Smooth muscle cell (in vitro differentiated cells): ENCODE results near the gene WDR93. TPM values are rescaled to one million over a fixed set of nuclear protein-coding genes. Genes with fewer than 3 reads are reported as not detected.

Experiments
- DNase-seq: peaks from one replicate; lab custom pipeline; 2025; ENCODE audit not compliant: unreplicated experiment; lab: John Stamatoyannopoulos, UW
- H2AFZ ChIP-seq: fragments of 200-600 bp; sonication (generic); 2 replicates; pipeline ENCODE4 v1.6.0; 2016; ENCODE audit warnings: antibody characterized with exemption, low read depth, mild to moderate bottlenecking
- H3F3A ChIP-seq: fragments of 200-600 bp; sonication (generic); 2 replicates; pipeline ENCODE4 v1.6.0; 2017; ENCODE audit warnings: antibody characterized with exemption, low read depth
- H3K27ac ChIP-seq: fragments of 200-600 bp; sonication (generic); 2 replicates; pipeline ENCODE4 v1.5.1; 2016; ENCODE audit warnings: low read depth, mild to moderate bottlenecking
- H3K27me3 ChIP-seq: fragments of 200-600 bp; sonication (generic); 2 replicates; pipeline ENCODE4 v1.6.1; 2016; ENCODE audit warnings: low read depth, mild to moderate bottlenecking
- H3K36me3 ChIP-seq: fragments of 200-600 bp; sonication (generic); 2 replicates; pipeline ENCODE4 v1.5.1; 2016; ENCODE audit warnings: low read depth
- H3K4me1 ChIP-seq: fragments of 200-600 bp; sonication (generic); 2 replicates; pipeline ENCODE4 v1.5.1; 2016; ENCODE audit warnings: low read depth
- H3K4me2 ChIP-seq: fragments of 200-600 bp; sonication (generic); 2 replicates; pipeline ENCODE4 v1.6.0; 2016; ENCODE audit warnings: mild to moderate bottlenecking
- H3K4me3 ChIP-seq: fragments of 200-600 bp; sonication (generic); 2 replicates; pipeline ENCODE4 v1.5.1; 2016; ENCODE audit warnings: mild to moderate bottlenecking
- H3K79me2 ChIP-seq: fragments of 200-600 bp; sonication (generic); 2 replicates; pipeline ENCODE4 v1.6.0; 2016; ENCODE audit warnings: low read depth, mild to moderate bottlenecking
- H3K9ac ChIP-seq: fragments of 200-600 bp; sonication (generic); 2 replicates; pipeline ENCODE4 v1.6.0; 2016; ENCODE audit warnings: low read depth
- H3K9me3 ChIP-seq: fragments of 200-600 bp; sonication (generic); replicated peaks from 2 replicates; pipeline ENCODE4 v1.5.1; 2016; ENCODE audit warnings: low read depth
- H4K20me1 ChIP-seq: fragments of 200-600 bp; sonication (generic); 2 replicates; pipeline ENCODE4 v1.6.0; 2016; ENCODE audit warnings: low read depth
- WGBS: methylation state at CpG from one replicate; pipeline ENCODE4 v1.1.7; 2016; ENCODE audit warnings: low lambda C conversion rate; 5-methylcytosine and 5-hydroxymethylcytosine counted together
- polyA plus RNA-seq: library from polyadenylated mRNA; unstranded; fragments of >200 nt; fragmentation: Nextera tagmentation; extraction: Ambion mirVana; gene quantifications from 2 replicates; pipeline ENCODE4 v1.2.1, GENCODE V29; 2016
- total RNA-seq: library from RNA; depleted of rRNA; stranded (reverse); fragments of >200 nt; gene quantifications from 2 replicates; pipeline ENCODE4 v1.2.3, GENCODE V29; 2014
- TF ChIP-seq, protein P1 (sequence below): fragments of 200-600 bp; sonication (generic); IDR thresholded peaks from 2 replicates; pipeline ENCODE4 v1.5.1; 2017; ENCODE audit warnings: borderline replicate concordance, mild to moderate bottlenecking, antibody characterized with exemption; ENCODE audit not compliant: insufficient read depth, poor library complexity, severe bottlenecking

WDR93 gene
- total and polyA plus RNA-seq, 2 experiments from 2014 or later, result 0.80 TPM; not detected in 1

- H2AFZ ChIP-seq, result no peak overlapping the region
- no peak overlapping the region for H3K9ac ChIP-seq
- no peaks in the 10 kb centered on the region for H3K4me1 ChIP-seq
- H3K9me3 ChIP-seq, result no peaks in the 10 kb centered on the region
- H3K4me2 ChIP-seq, result no peak overlapping the region
- no peaks in the 10 kb centered on the region for H3K36me3 ChIP-seq
- no peak for DNase-seq
- peaks cover 7% of the 10 kb centered on the region for H3F3A ChIP-seq
- no peaks in the 10 kb centered on the region for H3K79me2 ChIP-seq
- H4K20me1 ChIP-seq, result no peaks in the 10 kb centered on the region
- no peak overlapping the region for H3K4me3 ChIP-seq
- no peaks in the 10 kb centered on the region for H3K27me3 ChIP-seq
- 91% methylated on average over 13 of the region's 13 CpGs for WGBS
- TF ChIP-seq, protein P1, sequence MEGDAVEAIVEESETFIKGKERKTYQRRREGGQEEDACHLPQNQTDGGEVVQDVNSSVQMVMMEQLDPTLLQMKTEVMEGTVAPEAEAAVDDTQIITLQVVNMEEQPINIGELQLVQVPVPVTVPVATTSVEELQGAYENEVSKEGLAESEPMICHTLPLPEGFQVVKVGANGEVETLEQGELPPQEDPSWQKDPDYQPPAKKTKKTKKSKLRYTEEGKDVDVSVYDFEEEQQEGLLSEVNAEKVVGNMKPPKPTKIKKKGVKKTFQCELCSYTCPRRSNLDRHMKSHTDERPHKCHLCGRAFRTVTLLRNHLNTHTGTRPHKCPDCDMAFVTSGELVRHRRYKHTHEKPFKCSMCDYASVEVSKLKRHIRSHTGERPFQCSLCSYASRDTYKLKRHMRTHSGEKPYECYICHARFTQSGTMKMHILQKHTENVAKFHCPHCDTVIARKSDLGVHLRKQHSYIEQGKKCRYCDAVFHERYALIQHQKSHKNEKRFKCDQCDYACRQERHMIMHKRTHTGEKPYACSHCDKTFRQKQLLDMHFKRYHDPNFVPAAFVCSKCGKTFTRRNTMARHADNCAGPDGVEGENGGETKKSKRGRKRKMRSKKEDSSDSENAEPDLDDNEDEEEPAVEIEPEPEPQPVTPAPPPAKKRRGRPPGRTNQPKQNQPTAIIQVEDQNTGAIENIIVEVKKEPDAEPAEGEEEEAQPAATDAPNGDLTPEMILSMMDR, result no peak
- no peak overlapping the region for H3K27ac ChIP-seq
Measured at GRCh38 chr15:89666858-89667705, 23.5 kb upstream of the WDR93 start.

DNA sequence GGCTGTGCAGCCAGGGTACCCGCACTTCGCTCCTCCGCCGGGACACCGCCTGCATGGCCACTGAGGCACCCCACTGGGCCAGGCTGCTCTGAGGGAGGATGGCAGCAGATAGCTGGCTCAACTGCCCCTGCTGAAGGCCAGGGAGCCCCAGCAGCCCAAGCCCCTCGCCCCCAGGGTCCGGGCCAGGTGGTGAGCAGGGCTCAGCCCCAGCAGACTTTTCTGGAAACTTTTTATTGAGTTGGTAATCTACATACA, 23.0 kb upstream of the WDR93 start:
- H3F3A ChIP-seq, result peaks cover 7% of the 10 kb centered on the region
- no peaks in the 10 kb centered on the region for H4K20me1 ChIP-seq
- no peaks in the 10 kb centered on the region for H3K9me3 ChIP-seq
- 94% methylated on average over 7 of the region's 7 CpGs for WGBS
- TF ChIP-seq, protein P1, result no peak
- H3K9ac ChIP-seq, result no peak overlapping the region
- H3K4me3 ChIP-seq, result no peak overlapping the region
- no peaks in the 10 kb centered on the region for H3K27me3 ChIP-seq
- H3K36me3 ChIP-seq, result no peaks in the 10 kb centered on the region
- DNase-seq, result no peak
- H2AFZ ChIP-seq, result no peak overlapping the region
- no peaks in the 10 kb centered on the region for H3K4me1 ChIP-seq
- H3K79me2 ChIP-seq, result no peaks in the 10 kb centered on the region
- no peak overlapping the region for H3K27ac ChIP-seq
- H3K4me2 ChIP-seq, result no peak overlapping the region

GRCh38 chr15:89668171-89668570, 22.4 kb upstream of the WDR93 start:
- no peaks in the 10 kb centered on the region for H3K27me3 ChIP-seq
- TF ChIP-seq, protein P1, result no peak
- H3K4me2 ChIP-seq, result no peak overlapping the region
- H3K27ac ChIP-seq, result no peak overlapping the region
- no peaks in the 10 kb centered on the region for H3K4me1 ChIP-seq
- H2AFZ ChIP-seq, result no peak overlapping the region
- H3K4me3 ChIP-seq, result no peak overlapping the region
- H3K36me3 ChIP-seq, result no peaks in the 10 kb centered on the region
- no peak overlapping the region for H3K9ac ChIP-seq
- no peak for DNase-seq
- H3K79me2 ChIP-seq, result no peaks in the 10 kb centered on the region
- H4K20me1 ChIP-seq, result no peaks in the 10 kb centered on the region
- whole genome bisulfite sequencing, result 92% methylated on average over 3 of the region's 3 CpGs
- no peaks in the 10 kb centered on the region for H3K9me3 ChIP-seq
- peaks cover 7% of the 10 kb centered on the region for H3F3A ChIP-seq

- Histone ChIP-seq H3K4me2 (no peak overlapping the region), H3K27ac (no peak overlapping the region), H3K36me3 (no peaks in the 10 kb centered on the region), H2AFZ (no peak overlapping the region), H3F3A (peaks cover 5% of the 10 kb centered on the region), H3K27me3 (no peaks in the 10 kb centered on the region), H3K79me2 (no peaks in the 10 kb centered on the region), H3K9ac (no peak overlapping the region), H3K4me3 (no peak overlapping the region), H3K9me3 (no peaks in the 10 kb centered on the region), H4K20me1 (no peaks in the 10 kb centered on the region), H3K4me1 (no peaks in the 10 kb centered on the region)
- TF ChIP-seq, protein P1, result no peak
- 81% methylated on average over 8 of the region's 9 CpGs for WGBS
- DNase-seq, result no peak
Measured at GRCh38 chr15:89669309-89669865, 21.2 kb upstream of the WDR93 start.
